GM19468 (cell line): Measurements from ENCODE around the gene TMPRSS13.

Experiments used
- ATAC-seq: cut with Tn5 transposase; IDR thresholded peaks from one replicate; pipeline ENCODE4 v1.9.1; 2021; ENCODE audit warnings: mild to moderate bottlenecking, moderate library complexity, moderate number of reproducible peaks; ENCODE audit not compliant: unreplicated experiment; ENCODE audit errors: extremely low read depth

TMPRSS13 gene

GRCh38 chr11:117861151-117862018 lies 67.8 kb downstream of the TMPRSS13 start:
- ATAC-seq: no peak

GRCh38 chr11:117860139-117860538 lies 69.1 kb downstream of the TMPRSS13 start:
- ATAC-seq: no peak

- no peak for ATAC-seq
Observed at GRCh38 chr11:117859488-117860112, 69.6 kb downstream of the TMPRSS13 start.

GRCh38 chr11:117859061-117859460 lies 70.1 kb downstream of the TMPRSS13 start:
- no peak for ATAC-seq

- no peak for ATAC-seq
Observed at GRCh38 chr11:117857734-117858414, 71.3 kb downstream of the TMPRSS13 start.

GRCh38 chr11:117855912-117856651 lies 73.1 kb downstream of the TMPRSS13 start:
- ATAC-seq: no peak

GRCh38 chr11:117855186-117855845 lies 73.9 kb downstream of the TMPRSS13 start:
- no peak for ATAC-seq

- no peak for ATAC-seq
Observed at GRCh38 chr11:117852309-117852708, 76.9 kb downstream of the TMPRSS13 start.

GRCh38 chr11:117851852-117852251 lies 77.3 kb downstream of the TMPRSS13 start:
- no peak for ATAC-seq

GRCh38 chr11:117851106-117851505 lies 78.1 kb downstream of the TMPRSS13 start:
- ATAC-seq: no peak
